Measurements from ENCODE around the gene CLDN3. TPM values are rescaled to one million over a fixed set of nuclear protein-coding genes. Genes with fewer than 3 reads are reported as not detected.
"Not testable (repeated sequence)": the region's sequence is repeated elsewhere in the genome, so short reads cannot be mapped to it uniquely, and the experiment has no call there.

CLDN3 gene
- total RNA-seq, 1 experiment from 2014 or later, result 122 TPM

DNA sequence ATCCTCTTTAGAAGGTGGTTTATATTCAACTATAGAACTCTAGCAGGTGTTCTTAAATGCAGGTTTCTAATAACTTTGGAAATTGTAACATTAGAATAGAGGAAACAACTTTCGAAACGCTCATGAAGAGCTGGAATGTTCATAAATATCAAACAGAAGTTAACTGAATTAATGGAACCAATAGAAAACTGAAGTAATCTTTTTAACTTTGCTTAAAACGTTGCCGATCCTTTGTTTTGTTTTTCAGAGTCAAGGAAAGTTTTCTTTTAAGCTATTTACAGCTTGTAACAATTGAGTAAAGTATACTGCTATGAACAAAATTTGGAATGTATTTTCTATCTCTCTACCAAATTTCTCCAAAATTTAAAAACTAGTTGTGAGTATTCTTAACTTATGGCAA is 19.0 kb upstream of the CLDN3 start:
- intact Hi-C loops (cut with micrococcal nuclease; ENCODE audit: unreplicated experiment), result no loop called here
- TF ChIP-seq, protein P1, sequence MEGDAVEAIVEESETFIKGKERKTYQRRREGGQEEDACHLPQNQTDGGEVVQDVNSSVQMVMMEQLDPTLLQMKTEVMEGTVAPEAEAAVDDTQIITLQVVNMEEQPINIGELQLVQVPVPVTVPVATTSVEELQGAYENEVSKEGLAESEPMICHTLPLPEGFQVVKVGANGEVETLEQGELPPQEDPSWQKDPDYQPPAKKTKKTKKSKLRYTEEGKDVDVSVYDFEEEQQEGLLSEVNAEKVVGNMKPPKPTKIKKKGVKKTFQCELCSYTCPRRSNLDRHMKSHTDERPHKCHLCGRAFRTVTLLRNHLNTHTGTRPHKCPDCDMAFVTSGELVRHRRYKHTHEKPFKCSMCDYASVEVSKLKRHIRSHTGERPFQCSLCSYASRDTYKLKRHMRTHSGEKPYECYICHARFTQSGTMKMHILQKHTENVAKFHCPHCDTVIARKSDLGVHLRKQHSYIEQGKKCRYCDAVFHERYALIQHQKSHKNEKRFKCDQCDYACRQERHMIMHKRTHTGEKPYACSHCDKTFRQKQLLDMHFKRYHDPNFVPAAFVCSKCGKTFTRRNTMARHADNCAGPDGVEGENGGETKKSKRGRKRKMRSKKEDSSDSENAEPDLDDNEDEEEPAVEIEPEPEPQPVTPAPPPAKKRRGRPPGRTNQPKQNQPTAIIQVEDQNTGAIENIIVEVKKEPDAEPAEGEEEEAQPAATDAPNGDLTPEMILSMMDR (IDR thresholded peaks at IDR 0.05; ENCODE audit: unreplicated experiment), result no peak
- Mint-ChIP-seq H3K36me3 (ENCODE audit: insufficient read depth, unreplicated experiment) (no peaks in the 10 kb centered on the region), H3K27me3 (ENCODE audit: unreplicated experiment) (no peaks in the 10 kb centered on the region), H3K4me3 (ENCODE audit: low read depth, unreplicated experiment) (no peak overlapping the region), H3K9me3 (ENCODE audit: low read depth, unreplicated experiment) (no peaks in the 10 kb centered on the region), H3K4me1 (ENCODE audit: low read depth, unreplicated experiment) (peaks cover 8% of the 10 kb centered on the region), H3K27ac (ENCODE audit: unreplicated experiment) (no peak overlapping the region)
- no peak for DNase-seq
- BruUV-seq (replicated peaks), result no TSS peak
- CTCF ChIA-PET, result no interaction called here

DNA sequence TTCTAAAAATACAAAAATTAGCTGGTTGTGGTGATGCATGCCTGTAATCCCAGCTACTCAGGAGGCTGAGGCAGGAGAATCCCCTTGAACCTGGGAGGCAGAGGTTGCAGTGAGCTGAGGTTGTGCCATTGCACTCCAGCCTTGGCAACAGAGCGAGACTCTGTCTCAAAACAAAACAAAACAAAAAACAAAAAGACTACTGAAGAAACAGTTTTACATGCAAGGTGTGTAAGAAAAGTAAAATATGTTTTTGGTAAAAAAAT is 17.6 kb upstream of the CLDN3 start:
- H3K36me3 Mint-ChIP-seq (ENCODE audit: insufficient read depth, unreplicated experiment); DNase-seq; H3K9me3 Mint-ChIP-seq (ENCODE audit: low read depth, unreplicated experiment); CTCF ChIA-PET; H3K27ac Mint-ChIP-seq (ENCODE audit: unreplicated experiment); H3K4me3 Mint-ChIP-seq (ENCODE audit: low read depth, unreplicated experiment); intact Hi-C loops (cut with micrococcal nuclease; ENCODE audit: unreplicated experiment); BruUV-seq (replicated peaks); H3K27me3 Mint-ChIP-seq (ENCODE audit: unreplicated experiment); H3K4me1 Mint-ChIP-seq (ENCODE audit: low read depth, unreplicated experiment): not testable (repeated sequence)

DNA sequence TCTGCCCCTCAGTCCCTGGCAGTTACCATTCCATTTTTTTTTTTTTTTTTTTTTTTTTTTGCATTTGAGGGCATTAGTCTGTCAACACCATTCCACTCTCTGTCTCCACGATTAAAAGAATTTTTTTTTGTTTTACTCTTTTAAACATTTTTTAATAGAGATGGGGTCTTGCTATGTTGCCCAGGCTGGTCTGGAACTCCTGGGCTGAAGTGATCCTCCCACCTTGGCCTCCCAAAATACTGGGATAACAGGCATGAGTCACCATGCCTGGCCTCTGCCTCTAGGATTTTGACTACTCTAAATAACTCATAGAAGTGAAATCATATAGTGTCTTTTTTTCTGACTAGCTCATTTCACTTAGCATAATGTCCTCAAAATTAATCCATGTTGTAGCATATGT is 16.5 kb upstream of the CLDN3 start:
- H3K36me3 Mint-ChIP-seq (ENCODE audit: insufficient read depth, unreplicated experiment), result no peaks in the 10 kb centered on the region
- peaks cover under 1% of the 10 kb centered on the region for H3K4me1 Mint-ChIP-seq (ENCODE audit: low read depth, unreplicated experiment)
- H3K4me3 Mint-ChIP-seq (ENCODE audit: low read depth, unreplicated experiment), result no peak overlapping the region
- no peak overlapping the region for H3K27ac Mint-ChIP-seq (ENCODE audit: unreplicated experiment)
- no peak for DNase-seq
- no TSS peak for BruUV-seq (replicated peaks)
- intact Hi-C loops (cut with micrococcal nuclease; ENCODE audit: unreplicated experiment), result no loop called here
- no peaks in the 10 kb centered on the region for H3K9me3 Mint-ChIP-seq (ENCODE audit: low read depth, unreplicated experiment)
- CTCF ChIA-PET, result no interaction called here
- TF ChIP-seq, protein P1 (IDR thresholded peaks at IDR 0.05; ENCODE audit: unreplicated experiment), result no peak
- H3K27me3 Mint-ChIP-seq (ENCODE audit: unreplicated experiment), result no peaks in the 10 kb centered on the region

DNA sequence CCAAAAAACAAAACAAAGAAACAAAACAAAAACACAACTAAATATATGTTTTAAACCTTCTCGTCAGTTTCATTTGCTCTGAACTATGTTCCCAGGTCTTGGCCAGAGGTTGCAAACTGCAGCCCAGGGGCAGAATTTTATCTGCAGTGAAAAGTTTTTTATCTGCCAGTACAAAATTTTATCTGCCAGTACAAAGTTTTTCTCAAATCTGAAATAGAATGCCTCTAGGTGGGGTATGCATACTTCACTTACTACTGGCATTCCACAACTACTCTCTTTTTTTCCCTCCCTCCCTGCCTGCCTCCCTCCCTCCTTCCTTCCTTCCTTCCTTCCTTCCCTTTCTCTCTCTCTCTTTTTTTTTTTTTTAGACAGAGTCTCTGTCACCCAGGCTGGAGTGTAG is 9.4 kb upstream of the CLDN3 start:
- H3K27me3 Mint-ChIP-seq (ENCODE audit: unreplicated experiment), result no peaks in the 10 kb centered on the region
- peaks cover 5% of the 10 kb centered on the region for H3K36me3 Mint-ChIP-seq (ENCODE audit: insufficient read depth, unreplicated experiment)
- DNase-seq, result no peak
- intact Hi-C loops (cut with micrococcal nuclease; ENCODE audit: unreplicated experiment), result no loop called here
- TF ChIP-seq, protein P1 (IDR thresholded peaks at IDR 0.05; ENCODE audit: unreplicated experiment), result no peak
- H3K4me3 Mint-ChIP-seq (ENCODE audit: low read depth, unreplicated experiment), result no peak overlapping the region
- CTCF ChIA-PET, result no interaction called here
- BruUV-seq (replicated peaks), result no TSS peak
- peaks cover 3% of the 10 kb centered on the region for H3K9me3 Mint-ChIP-seq (ENCODE audit: low read depth, unreplicated experiment)
- H3K27ac Mint-ChIP-seq (ENCODE audit: unreplicated experiment), result no peak overlapping the region
- H3K4me1 Mint-ChIP-seq (ENCODE audit: low read depth, unreplicated experiment), result peaks cover 8% of the 10 kb centered on the region

DNA sequence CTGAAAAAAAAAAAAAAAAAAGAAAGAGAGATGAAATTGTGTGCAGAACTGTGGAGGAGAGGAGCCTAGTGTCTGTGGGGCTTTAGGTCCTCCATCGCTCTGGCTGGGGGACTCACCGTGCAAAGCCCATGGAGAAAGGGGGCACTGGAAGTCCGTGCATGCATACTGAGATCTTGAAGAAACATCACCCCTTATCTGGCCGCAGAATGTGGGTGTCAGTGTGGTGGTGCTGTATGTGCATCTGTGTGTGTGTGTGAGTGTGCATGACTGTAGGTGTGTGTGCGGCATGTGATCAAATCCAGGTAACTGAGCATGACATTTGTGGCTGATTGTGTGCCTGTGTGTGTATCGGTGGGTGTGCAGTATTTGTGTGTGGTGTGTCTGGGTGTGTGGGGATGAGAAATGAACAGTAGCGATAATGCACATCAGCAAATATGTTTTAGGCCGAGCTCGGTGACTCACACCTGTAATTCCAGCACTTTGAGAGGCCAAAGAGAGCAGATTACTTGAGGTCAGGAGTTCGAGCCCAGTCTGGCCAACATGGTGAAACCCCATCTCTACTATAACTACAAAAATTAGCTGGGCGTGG is 8.8 kb upstream of the CLDN3 start:
- Mint-ChIP-seq H3K4me3 (ENCODE audit: low read depth, unreplicated experiment) (no peak overlapping the region), H3K9me3 (ENCODE audit: low read depth, unreplicated experiment) (peaks cover 3% of the 10 kb centered on the region), H3K27ac (ENCODE audit: unreplicated experiment) (no peak overlapping the region), H3K4me1 (ENCODE audit: low read depth, unreplicated experiment) (peaks cover 8% of the 10 kb centered on the region), H3K27me3 (ENCODE audit: unreplicated experiment) (no peaks in the 10 kb centered on the region), H3K36me3 (ENCODE audit: insufficient read depth, unreplicated experiment) (peaks cover 5% of the 10 kb centered on the region)
- no TSS peak for BruUV-seq (replicated peaks)
- TF ChIP-seq, protein P1 (IDR thresholded peaks at IDR 0.05; ENCODE audit: unreplicated experiment), result no peak
- no peak for DNase-seq
- CTCF ChIA-PET, result no interaction called here
- intact Hi-C loops (cut with micrococcal nuclease; ENCODE audit: unreplicated experiment), result no loop called here

Data from Calu3 (cell line).